ENCODE measurements around the gene IMMT.

DNA sequence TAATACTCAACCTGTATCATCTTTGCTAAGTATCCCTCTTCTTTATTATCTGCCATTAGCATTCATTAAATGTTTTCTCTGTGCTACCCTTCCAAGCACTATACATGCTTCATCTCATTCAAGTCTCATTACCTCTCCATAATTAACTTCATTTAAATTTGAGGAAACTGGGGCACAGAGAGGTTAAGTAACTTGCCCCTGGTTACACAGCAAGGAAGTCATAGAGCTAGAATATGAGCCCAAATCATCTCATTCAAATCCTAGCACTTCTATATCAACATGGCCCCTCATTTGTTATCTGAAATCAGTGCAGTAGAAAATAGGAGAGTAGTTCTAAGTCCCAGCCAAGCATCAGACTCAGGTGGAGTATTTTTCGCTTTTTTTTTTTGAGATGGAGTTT lies 8.4 kb upstream of the IMMT start:
- TF ChIP-seq, protein P1, sequence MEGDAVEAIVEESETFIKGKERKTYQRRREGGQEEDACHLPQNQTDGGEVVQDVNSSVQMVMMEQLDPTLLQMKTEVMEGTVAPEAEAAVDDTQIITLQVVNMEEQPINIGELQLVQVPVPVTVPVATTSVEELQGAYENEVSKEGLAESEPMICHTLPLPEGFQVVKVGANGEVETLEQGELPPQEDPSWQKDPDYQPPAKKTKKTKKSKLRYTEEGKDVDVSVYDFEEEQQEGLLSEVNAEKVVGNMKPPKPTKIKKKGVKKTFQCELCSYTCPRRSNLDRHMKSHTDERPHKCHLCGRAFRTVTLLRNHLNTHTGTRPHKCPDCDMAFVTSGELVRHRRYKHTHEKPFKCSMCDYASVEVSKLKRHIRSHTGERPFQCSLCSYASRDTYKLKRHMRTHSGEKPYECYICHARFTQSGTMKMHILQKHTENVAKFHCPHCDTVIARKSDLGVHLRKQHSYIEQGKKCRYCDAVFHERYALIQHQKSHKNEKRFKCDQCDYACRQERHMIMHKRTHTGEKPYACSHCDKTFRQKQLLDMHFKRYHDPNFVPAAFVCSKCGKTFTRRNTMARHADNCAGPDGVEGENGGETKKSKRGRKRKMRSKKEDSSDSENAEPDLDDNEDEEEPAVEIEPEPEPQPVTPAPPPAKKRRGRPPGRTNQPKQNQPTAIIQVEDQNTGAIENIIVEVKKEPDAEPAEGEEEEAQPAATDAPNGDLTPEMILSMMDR (conservative IDR thresholded peaks at IDR 0.05 in 1 of 2, IDR thresholded peaks at IDR 0.05 in 1 of 2; ENCODE audit: extremely low read depth in 1 of 2, insufficient read depth in 1 of 2, low read depth in 1 of 2, low read length in 2 of 2) = no peak
- no peak for TF ChIP-seq EZH2 (IDR thresholded peaks at IDR 0.05; ENCODE audit: borderline replicate concordance, low read length)
